CD4-positive, alpha-beta T cell treated with Interleukin-12 subunit alpha and Interleukin-12 subunit beta, for 1 hour (primary cell): Measurements from ENCODE around the gene ZNF283.
"Not testable (repeated sequence)": the region's sequence is repeated elsewhere in the genome, so short reads cannot be mapped to it uniquely, and the experiment has no call there.

ENCODE experiments used
- DNase-seq: peaks from one replicate; pipeline ENCODE4 v3.0.0-alpha.2; 2020

Gene ZNF283

DNA sequence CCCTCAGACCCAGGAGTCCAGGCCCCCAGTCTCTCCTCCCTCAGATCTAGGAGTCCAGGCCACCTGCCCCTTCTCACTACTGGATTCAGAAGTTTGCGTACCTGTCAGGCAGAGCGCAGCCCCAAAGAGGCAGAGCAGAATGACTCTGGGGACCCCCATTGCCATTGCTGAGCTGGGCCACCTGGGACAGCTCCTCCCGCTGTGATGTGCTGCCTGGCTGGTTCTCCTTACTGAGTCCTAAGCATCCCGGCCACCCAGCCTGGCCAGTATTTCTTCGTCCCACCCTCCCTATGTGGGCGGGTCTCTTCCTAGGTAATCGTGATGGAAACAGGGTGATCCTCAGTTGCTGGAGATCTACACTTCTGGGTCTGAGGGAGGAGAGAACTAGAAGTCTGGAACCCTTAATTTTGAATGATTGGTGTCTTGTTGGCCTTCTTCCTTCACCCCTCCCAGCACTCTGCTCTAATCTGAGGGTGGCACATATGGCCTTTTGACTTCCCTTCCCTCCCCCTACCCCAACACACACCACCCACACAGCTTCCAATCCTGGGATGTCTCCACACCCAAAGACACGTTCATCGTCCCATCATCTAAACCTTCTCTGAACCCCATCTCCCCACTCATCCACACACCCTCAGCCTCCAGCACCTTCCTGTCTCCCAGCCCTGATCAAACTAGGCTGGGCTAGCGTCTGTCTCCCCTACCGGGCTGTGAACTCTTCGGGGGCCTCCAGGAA, 24.7 kb upstream of the ZNF283 start, which contains the start of gene LYPD5:
LYPD5 (minus strand) TSS at position 232 of the 736 bp plus-strand sequence; CDS start at position 165, 67 bp downstream.
- no peak for DNase-seq

DNA sequence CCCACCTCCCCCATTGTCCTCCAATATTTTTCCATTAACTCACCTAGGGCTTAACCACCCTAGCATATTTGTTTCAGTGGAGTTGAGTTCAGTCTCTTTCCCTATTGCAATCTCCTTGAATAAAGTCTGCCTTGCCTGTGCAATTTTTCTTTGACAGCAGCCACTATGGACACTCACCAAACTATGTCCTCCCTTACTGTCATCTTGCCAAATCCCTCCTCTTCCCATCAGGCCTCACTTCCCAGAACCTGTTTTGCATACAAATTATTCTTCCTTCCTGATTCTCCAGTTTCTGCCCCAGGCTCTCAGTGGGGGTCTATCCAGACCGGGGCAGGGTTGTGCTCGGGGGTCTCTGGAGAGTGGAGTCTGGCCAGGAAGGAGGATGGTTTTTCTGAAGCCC, 22.7 kb upstream of the ZNF283 start:
- no peak for DNase-seq

GRCh38 chr19:43806401-43806800, 20.7 kb upstream of the ZNF283 start:
- DNase-seq: not testable (repeated sequence)

DNA sequence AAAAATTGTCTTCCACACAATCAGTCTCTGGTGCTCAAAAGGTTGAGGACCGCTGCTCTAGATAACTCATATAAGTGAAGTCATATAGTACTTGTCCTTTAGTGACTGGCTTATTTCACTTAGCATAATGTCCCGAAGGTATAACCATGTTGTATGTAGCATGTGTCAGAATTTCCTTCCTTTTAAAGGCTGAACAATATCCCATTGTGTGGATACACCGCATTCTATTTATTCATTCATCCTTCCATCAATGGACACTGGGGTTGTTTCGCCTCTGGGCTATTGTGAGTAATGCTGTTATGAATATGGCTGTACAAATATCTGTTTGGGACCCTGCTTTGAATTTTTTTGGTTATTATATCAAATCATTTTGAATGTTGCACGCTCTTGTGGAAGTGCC, 20.3 kb upstream of the ZNF283 start:
- no peak for DNase-seq

GRCh38 chr19:43807651-43808050, 19.5 kb upstream of the ZNF283 start:
- no peak for DNase-seq

DNA sequence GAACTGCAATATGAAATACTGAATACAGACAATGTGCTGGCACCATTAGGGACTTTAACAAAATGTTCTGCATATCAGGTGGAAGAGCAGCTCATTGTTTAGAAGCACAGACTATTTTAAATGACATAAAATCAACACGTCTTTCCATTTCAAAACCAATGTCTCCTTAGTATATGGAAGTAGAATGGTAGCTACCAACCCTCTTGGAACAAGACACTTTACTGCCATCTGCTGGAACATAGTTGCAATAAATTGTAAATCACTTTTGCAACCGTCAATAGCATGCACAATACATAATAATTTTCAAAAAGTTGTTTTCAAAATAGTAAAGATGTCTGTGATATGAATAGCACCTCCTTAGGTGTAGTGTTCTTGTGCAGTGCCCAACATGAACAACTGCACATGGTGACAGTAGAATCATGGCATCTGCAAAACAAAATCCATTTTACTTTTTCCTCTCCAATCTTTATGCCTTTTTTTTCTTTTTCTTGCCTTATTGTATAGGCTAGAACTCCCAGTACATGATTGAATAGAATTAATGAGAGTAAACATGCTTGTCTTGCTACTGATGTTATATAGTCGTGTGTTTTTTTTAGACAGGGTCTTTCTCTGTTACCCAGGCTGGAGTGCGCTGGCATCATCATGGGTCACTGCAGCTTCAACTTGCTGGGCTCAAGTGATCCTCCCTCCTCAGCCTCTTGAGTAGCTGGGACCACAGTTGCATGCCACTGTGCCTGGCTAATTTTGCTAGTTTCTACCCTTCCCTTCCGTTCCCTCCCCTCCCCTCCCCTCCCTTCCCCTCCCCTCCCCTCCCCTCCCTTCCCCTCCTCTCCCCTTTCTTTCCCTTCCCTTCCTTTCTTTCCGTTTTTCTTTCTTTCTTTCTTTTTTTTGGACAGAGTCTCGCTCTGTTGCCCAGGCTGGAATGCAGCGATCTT, 17.1 kb upstream of the ZNF283 start:
- peak; percentile 67 for DNase-seq

GRCh38 chr19:43811837-43812236, 15.3 kb upstream of the ZNF283 start:
- no peak for DNase-seq

GRCh38 chr19:43812259-43812658, 14.9 kb upstream of the ZNF283 start:
- DNase-seq: no peak

- peak; percentile 30 for DNase-seq
These were observed 14.4 kb upstream of the ZNF283 start for GRCh38 chr19:43812688-43813087.

- DNase-seq: no peak
These were observed 12.3 kb upstream of the ZNF283 start for GRCh38 chr19:43814663-43815352.

DNA sequence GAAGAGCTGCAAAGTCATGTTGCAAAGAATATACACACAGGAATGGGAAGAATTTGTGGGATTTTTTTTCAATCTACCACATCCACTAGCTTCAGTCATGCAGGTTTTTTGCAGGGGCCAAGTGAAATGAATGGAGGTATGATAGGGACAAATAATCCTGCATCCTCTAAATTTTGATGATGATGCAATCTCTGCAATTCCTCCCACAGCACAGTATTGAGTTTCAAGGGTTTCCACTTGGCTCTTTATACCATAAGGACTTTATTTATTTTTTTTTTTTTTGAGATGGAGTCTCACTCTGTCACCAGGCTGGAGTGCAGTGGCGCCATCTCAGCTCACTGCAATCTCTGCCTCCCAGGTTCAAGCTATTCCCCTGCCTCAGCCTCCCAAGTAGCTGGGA, 9.7 kb upstream of the ZNF283 start:
- DNase-seq: not testable (repeated sequence)

DNA sequence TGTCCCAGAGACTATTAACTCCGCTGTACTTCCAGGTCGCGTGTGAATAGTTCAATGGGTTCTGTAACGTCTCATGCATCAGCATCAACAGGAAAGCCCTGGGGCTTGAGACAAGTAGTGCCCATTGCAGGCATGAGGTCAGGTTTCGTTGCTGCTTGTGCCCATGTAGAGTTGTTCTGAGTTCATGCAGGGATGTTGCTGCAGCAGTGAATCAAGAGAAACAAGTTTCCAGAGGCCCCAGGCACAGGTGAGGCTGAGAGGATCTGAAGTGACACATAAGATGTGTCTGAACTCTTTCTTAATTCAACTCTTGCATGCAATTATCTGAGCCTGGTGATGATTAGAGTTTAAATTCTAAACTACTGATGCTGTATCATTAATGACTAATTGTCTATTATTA, 8.6 kb upstream of the ZNF283 start:
- no peak for DNase-seq

GRCh38 chr19:43820098-43820883, 6.8 kb upstream of the ZNF283 start:
- peak; percentile 27 for DNase-seq

DNA sequence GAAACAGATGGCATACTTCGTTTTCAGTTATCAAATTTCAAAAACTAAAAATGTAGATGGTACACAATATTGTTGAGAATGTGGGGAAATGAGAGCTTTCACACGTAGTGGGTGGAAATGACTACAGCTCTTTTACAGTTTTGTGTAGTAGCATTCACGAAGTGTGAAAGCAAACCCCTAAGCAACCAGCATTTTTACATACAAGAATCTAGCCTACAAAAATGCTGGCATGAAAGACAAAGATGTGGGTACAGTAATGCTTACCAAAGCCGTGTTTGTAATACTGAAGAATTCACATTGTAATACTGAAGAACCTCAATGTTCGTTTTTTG, 6.3 kb upstream of the ZNF283 start:
- no peak for DNase-seq

DNA sequence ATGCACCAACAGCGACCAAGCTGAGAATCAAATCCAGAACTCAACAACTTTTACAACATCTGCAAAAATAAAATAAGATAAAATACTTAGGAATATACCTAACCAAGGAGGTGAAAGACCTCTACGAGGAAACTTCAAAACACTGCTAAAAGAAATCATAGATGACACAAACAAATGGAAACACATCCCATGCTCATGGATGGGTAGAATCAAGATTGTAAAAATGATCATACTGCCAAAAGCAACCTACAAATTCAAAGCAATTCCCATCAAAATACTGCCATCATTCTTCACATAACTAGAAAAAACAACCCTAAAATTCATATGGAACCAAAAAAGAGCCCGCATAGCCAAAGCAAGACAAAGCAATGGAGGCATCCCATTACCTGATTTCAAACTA, 3.3 kb upstream of the ZNF283 start:
- DNase-seq: not testable (repeated sequence)

- not testable (repeated sequence) for DNase-seq
These were observed 2.5 kb upstream of the ZNF283 start for GRCh38 chr19:43824572-43824971.

GRCh38 chr19:43839139-43839538, 12.0 kb downstream of the ZNF283 start:
- DNase-seq: no peak

DNA sequence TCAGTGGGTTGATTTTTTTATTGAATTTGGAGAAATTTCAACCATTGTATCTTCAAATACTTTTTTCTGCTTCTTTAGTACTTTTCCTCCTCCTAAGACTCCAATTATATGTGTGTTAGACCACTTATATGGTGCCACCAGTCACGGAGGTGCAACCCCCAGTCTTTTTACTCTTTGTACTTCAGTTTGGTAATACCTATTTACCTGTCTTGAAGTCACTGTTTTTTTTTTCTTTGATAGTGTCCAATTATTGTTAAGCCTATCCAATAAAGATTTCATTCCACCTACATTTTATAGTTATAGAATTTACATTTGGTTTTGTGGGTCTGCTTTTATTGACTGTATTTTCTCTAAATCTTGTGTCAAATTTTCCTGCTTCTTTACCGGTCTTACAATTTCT, 14.9 kb downstream of the ZNF283 start:
- DNase-seq: no peak

DNA sequence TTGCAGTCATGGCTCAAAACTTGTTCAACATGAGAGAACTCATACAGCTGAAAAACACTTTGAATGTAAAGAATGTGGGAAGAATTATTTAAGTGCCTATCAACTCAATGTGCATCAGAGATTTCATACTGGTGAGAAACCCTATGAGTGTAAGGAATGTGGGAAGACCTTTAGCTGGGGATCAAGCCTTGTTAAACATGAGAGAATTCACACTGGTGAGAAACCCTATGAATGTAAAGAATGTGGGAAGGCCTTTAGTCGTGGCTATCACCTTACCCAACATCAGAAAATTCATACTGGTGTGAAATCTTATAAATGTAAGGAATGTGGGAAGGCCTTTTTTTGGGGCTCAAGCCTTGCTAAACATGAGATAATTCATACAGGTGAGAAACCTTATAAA, 20.1 kb downstream of the ZNF283 start:
- no peak for DNase-seq

- no peak for DNase-seq
These were observed 20.8 kb downstream of the ZNF283 start for GRCh38 chr19:43847884-43848283.

DNA sequence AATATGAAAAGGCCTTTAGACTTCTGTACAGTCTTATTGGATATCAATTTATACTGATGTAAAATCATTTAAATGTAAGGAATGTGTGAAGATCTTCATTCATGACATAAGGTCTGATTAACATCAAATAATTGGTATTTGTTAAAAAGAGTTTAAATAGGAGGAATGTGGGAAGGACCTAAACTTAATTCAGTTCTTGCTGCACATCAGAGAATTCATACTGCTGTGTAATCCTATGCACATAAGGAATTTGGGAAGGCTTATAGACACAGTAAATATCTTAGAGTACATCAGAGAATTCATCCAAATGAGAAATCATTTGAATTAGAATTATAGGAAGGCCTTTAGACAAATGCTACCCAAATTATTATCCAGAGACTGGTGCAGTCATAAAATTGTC, 21.7 kb downstream of the ZNF283 start:
- no peak for DNase-seq

DNA sequence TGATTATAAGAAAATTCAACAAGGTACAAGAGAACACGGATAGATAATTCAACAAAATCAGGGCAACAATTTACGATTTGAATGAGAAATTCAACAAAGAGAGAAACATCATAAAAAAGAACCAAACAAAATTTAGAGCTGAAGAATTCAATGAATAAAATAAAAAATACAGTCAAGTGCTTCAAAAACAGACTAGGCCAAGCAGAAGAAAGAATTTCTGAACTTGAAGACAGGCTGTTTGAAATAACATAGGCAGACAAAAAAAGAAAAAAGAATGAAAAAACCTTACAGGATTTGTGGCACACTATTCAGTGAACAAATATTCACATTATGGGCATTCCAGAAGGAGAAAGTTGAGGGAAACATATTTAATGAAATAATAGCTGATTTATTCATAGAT, 31.1 kb downstream of the ZNF283 start:
- DNase-seq: no peak

- not testable (repeated sequence) for DNase-seq
These were observed 39.8 kb downstream of the ZNF283 start for GRCh38 chr19:43866923-43867322.
